A673 (cell line): ENCODE measurements around the gene FSTL4.

Experiments used
- EZH2 ChIP-seq: fragments of 200-600 bp; sonication (generic); IDR thresholded peaks from 2 replicates; pipeline ENCODE4 v1.6.1; 2017; ENCODE audit warnings: borderline replicate concordance, low read depth, mild to moderate bottlenecking, mixed read lengths, antibody characterized with exemption, low read length; ENCODE audit not compliant: poor library complexity, severe bottlenecking
- TF ChIP-seq, protein P1 (sequence below): fragments of 300-800, 200-600 bp; sonication (generic); conservative IDR thresholded peaks from 2 replicates; pipeline ENCODE4 v1.5.1; 2017; ENCODE audit warnings: low read depth, mild to moderate bottlenecking, antibody characterized with exemption, low read length, moderate library complexity, mixed read lengths

- TF ChIP-seq, protein P1, sequence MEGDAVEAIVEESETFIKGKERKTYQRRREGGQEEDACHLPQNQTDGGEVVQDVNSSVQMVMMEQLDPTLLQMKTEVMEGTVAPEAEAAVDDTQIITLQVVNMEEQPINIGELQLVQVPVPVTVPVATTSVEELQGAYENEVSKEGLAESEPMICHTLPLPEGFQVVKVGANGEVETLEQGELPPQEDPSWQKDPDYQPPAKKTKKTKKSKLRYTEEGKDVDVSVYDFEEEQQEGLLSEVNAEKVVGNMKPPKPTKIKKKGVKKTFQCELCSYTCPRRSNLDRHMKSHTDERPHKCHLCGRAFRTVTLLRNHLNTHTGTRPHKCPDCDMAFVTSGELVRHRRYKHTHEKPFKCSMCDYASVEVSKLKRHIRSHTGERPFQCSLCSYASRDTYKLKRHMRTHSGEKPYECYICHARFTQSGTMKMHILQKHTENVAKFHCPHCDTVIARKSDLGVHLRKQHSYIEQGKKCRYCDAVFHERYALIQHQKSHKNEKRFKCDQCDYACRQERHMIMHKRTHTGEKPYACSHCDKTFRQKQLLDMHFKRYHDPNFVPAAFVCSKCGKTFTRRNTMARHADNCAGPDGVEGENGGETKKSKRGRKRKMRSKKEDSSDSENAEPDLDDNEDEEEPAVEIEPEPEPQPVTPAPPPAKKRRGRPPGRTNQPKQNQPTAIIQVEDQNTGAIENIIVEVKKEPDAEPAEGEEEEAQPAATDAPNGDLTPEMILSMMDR, result no peak
- no peak for TF ChIP-seq EZH2
These were observed 142.5 kb downstream of the FSTL4 start for GRCh38 chr5:133469846-133470245.
